ENCODE results near the gene TMEM151A. TPM values are rescaled to one million over a fixed set of nuclear protein-coding genes. Genes with fewer than 3 reads are reported as not detected.

Gene TMEM151A
- 0.39 TPM in 1 of 2 replicates, not detected in the other for total RNA-seq

DNA sequence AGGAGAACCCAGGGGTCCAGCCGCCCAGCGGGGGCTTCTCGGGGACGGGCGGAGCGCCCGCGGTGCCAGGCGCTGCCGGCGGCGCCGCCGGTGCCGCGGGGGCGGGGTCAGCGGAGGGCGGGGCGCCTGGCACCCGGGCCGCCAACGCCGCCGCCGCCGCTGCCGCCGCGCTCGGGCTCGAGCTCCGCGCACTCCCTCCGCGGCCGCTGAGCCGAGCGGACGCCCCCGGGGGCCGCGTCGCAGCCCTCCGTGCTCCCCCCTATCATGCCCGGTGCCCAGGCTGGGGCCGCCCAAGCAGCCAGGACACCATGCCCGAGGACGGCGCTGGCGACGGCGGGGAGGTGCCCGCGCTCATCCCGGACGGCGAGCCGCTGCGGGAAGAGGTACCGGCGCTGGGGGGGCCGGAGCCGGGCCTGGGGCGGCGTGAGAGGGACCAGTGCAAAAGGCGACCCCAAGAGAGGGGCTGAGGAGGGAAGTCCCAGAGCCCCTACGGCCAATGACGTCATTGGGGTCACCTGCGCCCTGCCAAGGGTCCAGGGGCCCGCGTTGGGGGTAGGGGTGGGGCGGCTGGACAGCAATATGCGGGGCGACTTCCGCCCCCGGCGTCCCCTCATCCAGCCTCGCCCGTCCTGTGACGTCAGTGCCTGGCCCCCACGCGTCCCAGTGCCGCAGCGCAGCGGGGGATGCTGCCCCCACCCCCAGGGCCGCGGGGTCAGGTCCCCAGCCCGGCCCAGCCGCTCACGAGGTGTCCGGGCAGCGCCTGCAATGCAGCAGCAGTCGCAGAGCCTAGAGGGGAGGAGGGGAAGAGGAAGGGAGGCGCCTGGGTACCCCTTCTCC, at the start of gene TMEM151A:
TMEM151A (plus strand) TSS at position 189 of the 837 bp plus-strand sequence; CDS start at position 309, 120 bp downstream.

DNA sequence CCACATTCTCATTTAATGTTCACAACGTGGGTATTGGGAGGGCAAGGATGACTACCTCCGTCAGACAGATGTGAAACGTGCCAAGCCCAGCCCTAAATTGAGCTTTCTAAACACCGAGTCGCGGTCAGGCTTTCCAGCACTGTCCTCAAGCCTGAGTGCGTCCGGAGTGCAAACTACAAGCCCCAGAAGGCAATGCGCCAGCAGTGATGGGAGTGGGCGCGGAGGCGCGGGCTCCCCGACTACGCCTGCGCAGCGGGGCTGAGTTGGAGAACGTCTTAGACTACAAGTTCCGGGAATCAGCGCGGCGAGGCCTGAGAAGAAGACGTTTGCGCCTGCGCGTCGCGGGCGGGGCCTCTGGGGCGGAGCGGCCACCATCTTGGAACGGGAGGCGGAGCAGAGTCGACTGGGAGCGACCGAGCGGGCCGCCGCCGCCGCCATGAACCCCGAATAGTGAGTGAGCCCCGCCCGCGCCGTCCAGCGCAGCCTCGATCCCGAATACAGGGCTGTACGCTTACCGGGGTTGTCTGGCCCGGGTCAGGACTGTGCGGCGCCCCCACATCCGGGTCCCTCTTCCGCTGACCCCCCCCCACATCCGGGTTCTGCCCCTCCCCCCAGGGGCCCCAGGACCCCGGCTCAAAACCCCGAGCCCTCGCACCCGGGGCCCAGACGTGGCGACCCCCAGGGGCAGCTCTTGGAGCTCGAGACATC, 23.3 kb upstream of the TMEM151A start, which contains the start of gene RAB1B:
RAB1B (plus strand) TSS at position 396 of the 708 bp plus-strand sequence; CDS start at position 437, 41 bp downstream.

DNA sequence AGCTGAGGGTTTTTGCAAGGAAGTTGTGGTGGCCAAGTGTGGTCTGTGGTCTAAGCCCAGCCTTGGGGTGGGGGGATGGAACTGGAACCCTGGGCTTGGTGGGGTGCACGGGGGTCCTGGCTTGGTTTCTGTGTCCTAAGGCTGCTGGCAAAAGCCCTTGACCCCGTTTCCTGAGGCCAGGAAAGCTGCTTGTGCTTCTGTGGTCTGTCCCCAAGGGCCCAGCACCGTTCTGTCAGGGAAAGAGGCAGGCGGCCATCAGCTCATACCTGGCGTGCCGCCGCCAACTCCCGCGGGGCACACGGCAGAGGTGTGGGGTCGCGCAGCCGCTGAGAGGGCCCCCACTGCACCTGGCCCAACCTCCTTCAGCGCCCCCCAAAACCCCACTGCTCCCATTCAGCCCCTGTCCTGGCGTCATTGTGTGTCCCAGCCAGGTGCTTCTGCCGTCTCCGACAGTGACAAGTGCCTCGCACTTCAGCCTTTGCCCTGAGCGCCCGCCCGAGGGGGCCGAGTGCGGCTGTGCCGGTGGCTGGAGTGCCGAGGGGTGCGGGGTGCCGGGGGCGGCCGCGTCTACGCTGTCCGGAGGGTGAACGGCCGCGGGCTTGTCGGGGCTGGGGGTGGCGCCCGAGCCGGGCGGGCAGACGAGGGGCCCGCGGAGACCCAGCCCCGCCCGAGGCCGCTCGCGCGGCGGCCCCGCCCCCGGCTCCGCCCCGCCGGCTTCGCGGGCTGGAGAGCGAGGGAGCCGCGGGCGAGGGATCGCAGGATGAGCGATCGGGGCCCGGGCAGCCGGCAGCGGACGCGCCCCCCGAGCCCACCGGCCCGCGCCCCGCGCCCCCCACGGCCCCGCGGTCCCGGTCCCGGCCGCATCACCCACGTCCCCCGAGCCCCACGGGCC, 14.0 kb upstream of the TMEM151A start, which contains the start of gene CNIH2:
CNIH2 (plus strand) TSS at position 705 of the 892 bp plus-strand sequence. CDS start 282 bp downstream, outside the sequence.

DNA sequence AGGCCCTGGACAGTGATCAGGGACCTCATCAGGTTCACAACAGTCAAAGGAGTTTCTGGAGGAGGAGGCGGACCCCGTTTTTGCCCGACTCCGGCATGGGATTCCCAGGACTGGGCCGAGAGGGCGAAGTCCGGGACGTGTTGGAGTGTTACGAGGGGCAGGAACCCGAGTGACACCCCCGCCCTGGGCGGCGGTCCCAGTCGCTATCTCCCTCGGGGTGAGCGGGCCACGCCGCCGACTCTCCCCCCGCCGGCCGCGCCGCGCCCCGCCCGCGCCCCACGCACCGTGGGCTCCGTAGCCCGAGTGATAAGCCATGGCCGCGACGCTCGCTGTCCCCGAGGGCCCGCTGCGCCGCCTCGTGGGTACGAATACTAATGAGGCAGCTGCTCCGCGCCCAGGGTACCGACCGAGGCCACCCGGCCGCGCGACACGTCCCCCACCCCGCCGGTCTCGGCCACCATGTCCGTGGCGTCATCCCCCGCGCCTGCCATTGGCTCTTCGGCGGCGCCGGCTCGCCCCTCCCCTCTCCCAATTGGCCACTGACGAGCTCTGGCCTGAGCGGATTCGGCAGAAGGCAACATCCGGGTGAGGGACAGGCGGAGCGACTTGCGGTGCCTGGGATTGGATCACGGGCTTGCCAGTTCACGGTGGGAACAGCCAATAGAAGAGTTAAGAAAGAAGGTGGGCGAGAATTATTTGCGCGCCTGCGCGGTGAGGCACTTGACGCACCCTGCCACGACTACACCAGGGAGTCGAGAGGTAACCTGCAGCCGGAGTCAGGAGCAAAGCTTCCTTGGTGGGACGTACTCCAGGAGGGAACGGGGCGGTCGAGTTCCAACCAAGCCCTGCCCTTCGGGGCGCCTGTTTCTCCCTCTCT, 2.8 kb upstream of the TMEM151A start, which contains the start of gene YIF1A:
YIF1A (minus strand) TSS at position 473 of the 877 bp plus-strand sequence; CDS start at position 315, 158 bp downstream.

DNA sequence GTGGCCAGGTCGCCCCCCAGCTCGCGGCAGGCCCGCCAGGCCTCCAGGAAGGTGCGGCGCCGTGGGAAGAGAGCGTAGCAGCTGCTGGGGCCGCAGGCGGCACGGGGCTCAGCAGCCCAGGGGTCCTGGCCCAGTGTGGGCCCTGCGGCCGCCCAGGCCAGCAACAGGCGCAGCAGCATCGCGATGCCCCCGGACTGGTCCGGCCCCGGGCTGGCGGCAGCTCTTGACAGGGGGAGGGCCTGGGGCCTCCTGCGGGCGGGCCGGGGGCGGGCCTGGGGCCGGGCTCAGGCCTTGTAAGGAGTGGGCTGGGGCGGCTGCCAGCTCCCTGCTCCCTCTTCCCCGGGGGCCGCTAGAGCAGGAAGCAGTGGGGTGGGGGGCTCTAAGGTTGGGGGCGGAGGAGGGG, 25.2 kb downstream of the TMEM151A start, which contains the start of gene CD248:
CD248 (minus strand) TSS at position 196 of the 403 bp plus-strand sequence; CDS start at position 179, 17 bp downstream.

DNA sequence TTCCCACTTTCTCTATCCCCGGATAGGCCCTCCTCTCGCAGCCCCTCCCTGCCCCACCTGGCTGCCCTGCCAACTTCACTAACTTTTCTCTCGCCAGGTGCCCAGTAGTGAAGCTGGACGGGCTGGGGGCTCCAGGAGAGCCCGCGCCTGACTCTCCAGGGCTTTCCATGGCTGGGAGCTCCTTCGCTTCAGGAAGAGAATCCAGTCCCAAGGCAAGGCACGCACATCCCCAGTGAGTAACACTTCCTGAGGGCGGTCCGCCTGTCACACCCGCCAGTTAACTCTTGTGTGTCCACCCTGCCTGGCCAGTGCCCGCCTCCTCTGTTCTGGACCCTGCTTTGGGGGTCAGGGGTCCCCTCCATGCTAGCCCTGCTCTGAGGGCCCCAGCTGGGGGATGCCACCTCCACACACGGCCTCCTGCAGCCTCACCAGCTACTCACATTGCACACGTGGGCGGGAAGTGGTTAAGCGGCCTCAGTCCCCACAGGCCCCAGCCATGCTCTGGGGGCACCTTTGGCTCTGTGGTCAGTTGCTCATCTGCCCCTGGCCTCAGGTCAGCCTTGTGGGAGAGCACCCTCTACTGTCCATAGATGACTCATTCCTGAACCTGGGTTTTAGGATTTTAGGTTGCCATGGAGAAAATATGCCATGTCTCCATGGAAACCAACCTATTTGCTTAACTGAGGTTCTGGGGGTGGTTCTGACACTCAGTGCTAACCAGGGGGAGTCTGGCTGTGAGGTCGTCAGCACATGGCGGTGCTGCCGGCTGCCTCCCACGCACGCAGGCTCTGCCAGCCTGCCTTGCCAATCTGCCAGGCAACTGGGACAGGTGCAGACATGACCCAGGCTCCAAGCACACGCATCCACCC, 44.8 kb downstream of the TMEM151A start, which contains the start of gene RIN1:
RIN1 (minus strand) TSS at position 201 of the 869 bp plus-strand sequence; CDS start at position 169, 32 bp downstream.

DNA sequence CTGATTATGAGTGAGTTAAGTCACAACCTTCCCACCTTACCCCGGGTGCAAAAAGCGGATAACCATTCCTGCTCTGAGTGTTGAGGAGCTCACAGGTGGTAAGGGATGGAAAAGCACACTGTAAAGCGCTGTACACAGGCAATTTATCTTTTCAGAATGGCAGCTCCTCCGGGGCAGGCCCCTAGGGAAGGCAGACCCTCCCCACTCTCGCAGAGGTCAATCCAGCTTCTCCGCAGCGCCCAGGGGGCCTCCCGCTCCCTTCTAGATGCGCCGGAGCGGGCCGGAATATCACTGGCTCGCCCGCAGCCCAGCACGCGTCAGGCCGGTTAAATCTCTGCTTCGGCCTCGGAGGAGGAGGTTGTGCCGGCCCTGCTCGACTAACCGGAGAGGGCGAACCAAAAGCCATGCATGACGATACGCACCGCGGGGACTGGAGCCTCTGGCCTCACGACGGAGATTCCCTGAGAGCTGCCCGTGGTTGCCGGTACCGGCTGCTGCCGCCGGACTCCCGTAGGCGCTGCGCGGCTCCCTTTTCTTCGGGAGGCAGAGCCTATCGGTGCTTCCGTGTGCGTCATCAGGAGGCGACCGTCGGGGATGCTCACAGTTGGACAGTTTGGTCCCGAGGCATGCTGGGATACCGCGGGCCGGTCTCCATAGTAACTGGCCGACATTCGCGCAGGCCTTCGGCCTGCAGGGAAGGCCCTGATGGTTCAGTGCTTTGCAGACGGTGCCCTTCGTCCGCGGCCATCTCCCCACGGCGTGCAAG, 53.0 kb downstream of the TMEM151A start, which contains the start of gene BRMS1:
BRMS1 (minus strand) TSS at position 555 of the 766 bp plus-strand sequence. CDS start 2,870 bp downstream, outside the sequence.

Other genes starting within 250 kb of the TMEM151A start
- gene GAL3ST3, start 242.7 kb upstream of the TMEM151A start, total RNA-seq, result 0.91 and 1.8 TPM in 2 replicates
- 157 and 172 TPM in 2 replicates for gene SF3B2, start 239.5 kb upstream of the TMEM151A start, total RNA-seq
- gene PACS1, start 221.6 kb upstream of the TMEM151A start, total RNA-seq, result 22.9 and 26.6 TPM in 2 replicates
- 19.0 and 19.4 TPM in 2 replicates for gene KLC2, start 34.2 kb upstream of the TMEM151A start, total RNA-seq
- gene RAB1B, start 23.3 kb upstream of the TMEM151A start, total RNA-seq, result 106 and 159 TPM in 2 replicates
- gene CNIH2, start 13.7 kb upstream of the TMEM151A start, total RNA-seq, result 0.26 and 1.1 TPM in 2 replicates
- gene YIF1A, start 2.8 kb upstream of the TMEM151A start, total RNA-seq, result 167 and 281 TPM in 2 replicates
- gene CD248, start 25.1 kb downstream of the TMEM151A start, total RNA-seq, result 35.8 and 135 TPM in 2 replicates
- gene RIN1, start 44.5 kb downstream of the TMEM151A start, total RNA-seq, result 29.0 and 38.1 TPM in 2 replicates
- 44.3 and 54.0 TPM in 2 replicates for gene BRMS1, start 53.2 kb downstream of the TMEM151A start, total RNA-seq
- 46.4 and 72.1 TPM in 2 replicates for gene B4GAT1, start 55.7 kb downstream of the TMEM151A start, total RNA-seq
- 1.5 and 3.6 TPM in 2 replicates for gene SLC29A2, start 79.9 kb downstream of the TMEM151A start, total RNA-seq
- not detected in 2 replicates for gene NPAS4, start 129.1 kb downstream of the TMEM151A start, total RNA-seq
- 47.7 and 74.2 TPM in 2 replicates for gene MRPL11, start 147.0 kb downstream of the TMEM151A start, total RNA-seq
- 10.0 and 13.5 TPM in 2 replicates for gene PELI3, start 175.0 kb downstream of the TMEM151A start, total RNA-seq
- gene DPP3, start 188.5 kb downstream of the TMEM151A start, total RNA-seq, result 40.3 and 61.2 TPM in 2 replicates
- 17.3 and 66.4 TPM in 2 replicates for gene BBS1, start 218.7 kb downstream of the TMEM151A start, total RNA-seq

All from epithelial cell of alveolus of lung (primary cell).